LoVo (cell line): ENCODE results near the gene INTS6.
A peak's percentile ranks its signal among the peaks of the same experiment; 100 is the strongest.

Source experiments
- DNase-seq: peaks from one replicate; pipeline ENCODE4 v3.0.0-alpha.2; 2016; ENCODE audit warnings: low spot score

INTS6 gene, protein sequence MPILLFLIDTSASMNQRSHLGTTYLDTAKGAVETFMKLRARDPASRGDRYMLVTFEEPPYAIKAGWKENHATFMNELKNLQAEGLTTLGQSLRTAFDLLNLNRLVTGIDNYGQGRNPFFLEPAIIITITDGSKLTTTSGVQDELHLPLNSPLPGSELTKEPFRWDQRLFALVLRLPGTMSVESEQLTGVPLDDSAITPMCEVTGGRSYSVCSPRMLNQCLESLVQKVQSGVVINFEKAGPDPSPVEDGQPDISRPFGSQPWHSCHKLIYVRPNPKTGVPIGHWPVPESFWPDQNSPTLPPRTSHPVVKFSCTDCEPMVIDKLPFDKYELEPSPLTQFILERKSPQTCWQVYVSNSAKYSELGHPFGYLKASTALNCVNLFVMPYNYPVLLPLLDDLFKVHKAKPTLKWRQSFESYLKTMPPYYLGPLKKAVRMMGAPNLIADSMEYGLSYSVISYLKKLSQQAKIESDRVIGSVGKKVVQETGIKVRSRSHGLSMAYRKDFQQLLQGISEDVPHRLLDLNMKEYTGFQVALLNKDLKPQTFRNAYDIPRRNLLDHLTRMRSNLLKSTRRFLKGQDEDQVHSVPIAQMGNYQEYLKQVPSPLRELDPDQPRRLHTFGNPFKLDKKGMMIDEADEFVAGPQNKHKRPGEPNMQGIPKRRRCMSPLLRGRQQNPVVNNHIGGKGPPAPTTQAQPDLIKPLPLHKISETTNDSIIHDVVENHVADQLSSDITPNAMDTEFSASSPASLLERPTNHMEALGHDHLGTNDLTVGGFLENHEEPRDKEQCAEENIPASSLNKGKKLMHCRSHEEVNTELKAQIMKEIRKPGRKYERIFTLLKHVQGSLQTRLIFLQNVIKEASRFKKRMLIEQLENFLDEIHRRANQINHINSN

DNA sequence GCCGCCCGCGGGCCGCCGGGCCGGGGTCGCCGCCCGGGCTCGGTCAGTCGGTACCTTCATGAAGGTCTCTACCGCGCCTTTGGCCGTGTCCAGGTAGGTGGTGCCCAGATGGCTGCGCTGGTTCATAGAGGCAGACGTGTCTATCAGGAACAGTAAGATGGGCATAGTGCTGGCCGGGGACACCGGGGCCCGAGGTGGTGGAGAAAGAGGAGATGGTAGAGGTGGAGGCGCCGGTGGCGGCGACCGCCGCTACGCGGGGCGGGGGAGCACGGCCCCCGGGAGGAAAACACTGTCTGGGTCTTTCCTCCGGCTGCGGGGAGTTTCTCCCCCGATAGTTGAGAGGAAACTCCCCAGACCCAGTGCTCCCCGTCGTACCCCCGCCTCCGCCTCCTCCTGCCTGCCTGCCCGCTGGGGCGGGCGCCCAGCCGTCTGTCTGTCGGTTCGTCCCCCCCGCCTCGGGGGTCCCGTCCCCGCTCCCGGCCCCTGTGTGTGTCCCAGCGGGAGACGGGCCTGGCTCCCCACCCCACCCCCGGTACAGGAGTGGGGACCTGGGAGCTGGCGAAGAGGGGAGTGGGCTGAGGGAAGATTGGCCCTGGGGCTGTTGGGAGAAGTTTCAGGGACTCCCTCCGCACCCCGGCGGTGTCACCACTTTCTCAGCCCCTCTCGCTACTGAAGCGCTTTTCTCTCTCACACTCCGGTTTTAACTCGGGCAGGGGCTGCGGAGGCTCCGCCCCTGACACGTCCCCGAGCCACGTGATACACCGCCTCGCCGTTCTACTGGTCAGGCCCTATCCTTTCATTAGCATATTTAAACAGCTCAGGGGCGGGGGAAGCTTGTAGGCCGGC lies at the start of gene INTS6:
TSS of gene INTS6 (minus strand) at position 676 of the 846 bp plus-strand sequence. CDS start at position 165, 511 bp downstream.
- DNase-seq, result peak; percentile 99

DNA sequence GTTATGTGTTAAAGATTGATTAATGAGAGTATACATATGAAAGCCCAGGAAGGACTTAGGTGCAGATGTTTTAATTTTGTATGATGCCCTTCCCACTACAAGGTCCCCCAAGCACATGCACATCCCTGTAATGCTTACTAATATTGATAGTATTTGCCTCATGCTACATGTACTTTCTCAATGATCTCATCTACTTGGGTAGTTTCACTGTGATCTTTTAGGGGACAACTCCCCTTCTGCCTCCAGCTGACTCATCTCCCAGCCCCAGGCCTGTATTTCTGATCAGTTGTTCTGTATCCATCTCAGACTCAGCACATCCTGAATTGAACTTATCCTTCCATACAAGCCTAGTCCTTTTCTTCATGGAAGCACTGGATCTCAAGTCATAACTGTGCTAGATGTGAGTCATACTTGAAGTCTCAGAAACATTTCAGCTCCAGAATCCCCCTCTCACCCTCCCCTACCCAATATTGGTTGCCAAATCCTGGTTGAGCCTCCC lies 49.4 kb upstream of the INTS6 start:
- no peak for DNase-seq

DNA sequence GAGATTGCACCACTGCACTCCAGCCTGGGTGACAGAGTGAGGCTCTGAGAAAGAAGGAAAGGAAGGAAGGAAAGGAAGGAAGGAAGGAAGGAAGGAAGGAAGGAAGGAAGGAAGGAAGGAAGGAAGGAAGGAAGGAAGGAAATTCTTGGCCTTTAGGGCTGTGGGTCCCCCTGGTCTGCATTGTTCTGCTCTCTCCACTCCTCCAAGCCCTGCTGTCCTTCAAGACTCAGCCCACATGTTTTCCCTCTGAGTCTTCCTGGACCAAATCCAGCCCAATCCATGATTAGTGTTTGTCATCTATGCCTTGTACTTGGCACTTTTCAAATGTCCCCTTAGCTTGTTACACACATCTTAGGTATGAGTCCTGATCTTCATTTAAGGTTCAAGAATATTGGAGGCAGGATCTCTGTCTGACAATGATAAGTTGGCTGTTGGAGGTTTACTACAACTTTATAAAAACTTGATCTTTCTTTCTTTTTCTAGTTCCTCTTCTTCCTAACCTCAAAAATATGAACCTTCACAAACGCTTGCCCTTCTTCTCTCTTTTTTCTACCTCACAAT lies 48.8 kb upstream of the INTS6 start:
- DNase-seq, result peak; percentile 7

DNA sequence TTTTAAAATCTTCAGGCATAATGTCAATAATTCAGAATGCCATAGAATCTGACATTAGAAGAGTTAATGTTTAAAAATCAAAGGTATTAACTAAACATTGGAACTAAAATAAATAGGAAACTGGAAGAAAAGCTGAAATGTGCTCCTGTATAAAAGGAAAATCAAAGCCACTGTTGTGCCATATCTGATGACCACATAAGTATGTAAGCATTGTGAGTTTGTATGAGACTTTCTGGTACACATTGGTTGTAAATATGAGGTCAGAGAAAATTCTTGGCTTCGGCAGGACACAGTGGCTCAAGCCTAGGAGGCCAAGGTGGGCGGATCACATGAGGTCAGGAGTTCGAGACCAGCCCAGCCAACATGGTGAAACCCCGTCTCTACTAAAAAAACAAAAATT lies 48.3 kb upstream of the INTS6 start:
- no peak for DNase-seq

DNA sequence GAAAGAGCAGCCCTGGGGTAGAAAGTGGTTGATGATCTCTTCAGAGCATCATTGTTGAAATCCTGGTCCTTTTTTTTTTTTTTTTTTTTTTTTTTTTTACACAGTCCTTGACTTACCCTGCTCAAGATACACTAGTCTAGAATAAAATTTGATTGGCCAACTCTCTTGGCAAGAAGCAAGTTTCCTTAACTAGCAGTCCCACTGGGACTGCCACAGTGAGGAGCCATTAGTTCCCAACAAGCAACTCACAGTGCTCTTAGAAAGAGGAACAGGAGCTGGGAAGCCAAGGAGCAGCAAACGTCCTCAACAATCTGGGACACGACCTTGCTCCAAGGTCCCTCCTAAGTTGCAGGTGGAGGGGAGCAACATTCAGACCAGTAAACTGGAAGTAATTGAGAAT lies 47.9 kb upstream of the INTS6 start:
- DNase-seq, result no peak

DNA sequence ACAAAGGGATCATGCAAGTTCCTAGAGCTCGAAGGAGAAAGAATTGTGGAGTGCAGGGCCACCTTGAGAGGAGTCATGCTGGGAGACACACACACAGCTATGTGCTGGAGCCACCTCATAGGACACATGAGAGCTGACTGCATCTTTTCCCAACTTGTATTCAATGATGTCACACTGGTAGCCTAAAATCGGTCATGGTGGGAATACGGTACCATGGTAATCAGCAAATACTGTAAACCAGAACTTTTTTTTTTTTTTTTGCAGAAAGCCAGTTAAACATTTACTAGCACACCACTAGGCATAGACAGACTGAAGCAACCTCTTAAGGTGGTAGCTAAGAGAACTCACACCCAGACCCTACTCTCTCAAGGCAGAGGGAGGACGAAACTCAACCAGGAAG lies 47.0 kb upstream of the INTS6 start:
- DNase-seq, result no peak

GRCh38 chr13:51495316-51495715 lies 42.5 kb upstream of the INTS6 start:
- no peak for DNase-seq

- no peak for DNase-seq
Measured at GRCh38 chr13:51494156-51494555, 41.3 kb upstream of the INTS6 start.

DNA sequence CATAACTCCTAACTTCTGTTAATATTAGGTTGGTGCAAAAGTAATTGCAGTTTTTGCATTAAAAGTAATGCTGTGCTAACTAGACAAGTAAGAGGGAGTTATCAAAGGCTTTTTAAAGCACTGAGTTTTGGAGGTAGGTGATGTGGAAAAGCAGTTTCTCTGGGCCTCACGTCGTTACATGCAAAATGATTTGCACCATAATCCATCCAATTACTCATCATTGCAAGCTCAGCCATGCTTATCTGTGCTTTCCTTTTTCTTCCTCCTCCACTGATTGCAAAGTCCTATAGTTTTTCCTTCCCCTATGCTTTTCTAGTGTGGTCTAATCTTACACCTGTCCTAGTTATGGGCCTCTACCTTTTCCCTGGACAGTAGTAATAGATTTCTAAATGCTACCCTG lies 35.4 kb upstream of the INTS6 start:
- DNase-seq, result no peak

DNA sequence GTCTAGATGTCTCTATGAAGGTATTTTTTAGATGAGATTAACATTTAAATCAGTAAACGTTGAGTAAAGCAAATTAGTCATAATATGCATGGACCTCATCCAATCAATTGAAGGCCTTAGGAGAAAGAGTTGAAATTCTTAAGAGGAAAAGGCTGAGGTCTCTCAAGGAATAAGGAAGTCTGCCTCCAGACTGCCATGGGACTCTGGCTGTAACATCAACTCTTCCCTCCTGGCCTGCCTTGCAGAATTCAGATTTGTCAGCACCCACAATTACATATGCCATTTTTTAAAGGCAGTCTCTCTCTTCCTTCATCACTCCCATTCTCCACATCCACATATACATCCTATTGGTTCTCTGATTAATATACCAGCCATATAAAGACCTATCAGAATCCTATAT lies 28.8 kb upstream of the INTS6 start:
- no peak for DNase-seq

- no peak for DNase-seq
Measured at GRCh38 chr13:51479199-51479523, 26.3 kb upstream of the INTS6 start.

GRCh38 chr13:51478418-51479198 lies 25.8 kb upstream of the INTS6 start:
- DNase-seq, result no peak

- no peak for DNase-seq
Measured at GRCh38 chr13:51477653-51478324, 25.0 kb upstream of the INTS6 start.

DNA sequence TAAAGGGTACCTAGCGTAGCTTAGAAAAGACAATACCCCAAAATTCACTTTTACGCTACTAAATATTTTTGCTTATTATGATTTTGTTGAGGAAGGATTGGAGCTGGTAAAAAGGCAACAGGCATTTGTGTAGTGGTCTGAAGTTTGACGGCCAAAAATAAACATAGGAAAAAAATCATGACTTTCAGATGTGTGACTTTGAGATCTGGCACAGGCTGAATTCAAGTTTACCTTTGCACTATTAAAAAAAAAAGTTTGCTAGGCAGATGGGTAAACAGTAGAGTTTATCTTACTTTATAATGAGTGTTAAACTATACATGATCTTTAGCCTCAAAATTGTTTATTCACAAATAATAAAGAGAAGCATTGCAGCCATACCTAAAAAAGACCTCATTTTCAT lies 24.3 kb upstream of the INTS6 start:
- DNase-seq, result no peak

- DNase-seq, result no peak
Measured at GRCh38 chr13:51475727-51476501, 23.1 kb upstream of the INTS6 start.

- no peak for DNase-seq
Measured at GRCh38 chr13:51469790-51470189, 17.0 kb upstream of the INTS6 start.

DNA sequence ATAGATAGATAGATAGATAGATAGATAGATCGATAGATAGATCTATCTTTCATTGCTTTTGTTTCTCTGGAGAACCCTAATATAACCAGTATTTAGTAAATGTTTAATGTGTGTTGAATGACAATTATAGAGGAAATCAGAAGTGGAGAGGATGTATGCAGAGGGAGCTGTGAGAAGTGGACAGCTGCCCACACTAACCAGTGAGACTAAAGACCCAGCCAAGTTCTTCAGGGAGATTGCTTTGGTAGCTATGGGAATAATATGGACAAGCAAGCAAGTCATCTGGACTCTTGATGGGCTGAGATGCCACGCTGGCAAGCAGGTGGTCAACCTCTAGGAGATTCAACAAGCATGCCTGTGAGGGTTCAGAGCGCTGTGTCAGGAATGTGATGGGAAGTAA lies 14.9 kb upstream of the INTS6 start:
- DNase-seq, result no peak

DNA sequence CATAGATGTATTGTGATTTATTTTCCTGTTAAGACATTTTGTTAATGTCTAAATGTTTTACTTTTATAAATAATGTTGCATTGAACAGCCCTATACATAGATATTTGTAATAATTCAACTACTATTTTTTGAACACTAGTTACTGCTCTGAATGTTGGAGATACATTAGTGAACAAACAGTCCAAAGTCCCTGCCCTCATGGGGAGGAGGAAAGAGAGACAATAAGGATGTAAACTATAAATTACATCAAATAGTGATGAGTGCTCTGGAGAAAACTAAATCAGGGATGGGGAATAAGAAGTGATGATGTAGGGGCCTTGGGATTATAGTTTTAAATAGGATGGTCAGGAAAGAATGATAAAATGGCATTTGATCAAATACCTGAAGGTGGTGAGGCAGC lies 12.3 kb upstream of the INTS6 start:
- no peak for DNase-seq

DNA sequence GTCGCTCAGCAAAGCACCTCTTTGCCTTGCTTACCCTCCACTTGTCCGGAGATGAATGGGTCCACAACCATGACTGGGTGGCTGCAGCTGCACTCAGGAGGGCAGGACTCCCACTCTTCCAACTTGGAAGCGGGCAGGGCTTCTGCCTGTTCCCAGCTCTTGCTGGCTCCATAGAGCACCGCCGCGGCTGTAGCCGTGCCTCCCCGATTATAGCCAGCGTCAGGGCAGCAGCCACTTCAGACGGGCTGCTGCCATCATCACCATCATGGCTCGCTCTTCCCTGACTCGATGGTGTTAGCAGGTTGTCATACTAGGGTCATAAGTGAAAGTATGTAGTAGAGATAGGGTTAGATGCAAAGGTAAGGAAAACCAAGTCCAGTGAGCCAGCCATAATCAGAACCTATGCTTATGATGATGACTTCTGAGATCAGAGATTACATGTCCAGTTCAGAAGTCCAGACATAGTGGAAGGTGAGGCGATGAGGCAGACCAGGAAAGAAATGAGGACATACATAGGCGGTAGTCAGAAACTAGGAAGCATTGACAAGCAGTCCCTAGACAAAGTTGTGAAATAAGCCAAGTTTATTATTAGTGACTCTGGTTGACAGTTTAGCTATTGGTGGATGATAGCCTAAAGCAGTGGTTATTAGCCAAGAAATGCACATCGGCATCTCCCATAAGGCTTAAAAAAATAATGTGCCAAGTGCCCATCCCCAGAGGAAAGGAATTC lies 4.4 kb upstream of the INTS6 start:
- no peak for DNase-seq
